Cardiac septum (tissue), 1 donor: Measurements from ENCODE around the gene CENPV. TPM values are rescaled to one million over a fixed set of nuclear protein-coding genes. Genes with fewer than 3 reads are reported as not detected.

Experiments
- DNase-seq: peaks from one replicate; pipeline ENCODE4 v3.0.0-alpha.2; 2020; ENCODE audit warnings: low spot score
- intact Hi-C: fragments of 100-400 bp; cut with DNase I; formaldehyde crosslinking; loops from one replicate; pipeline ENCODE4 v1.14.0; 2022
- total RNA-seq: library from RNA; stranded (reverse); fragmentation: NEBNext Ultra II Directional; extraction: Animal tissue kit (Norgen Biotek cat#: 25700); gene quantifications from one replicate; pipeline ENCODE4 v1.2.1, GENCODE V29; 2021
- donor health status: DM: no; HTN: no; CAD: no.

The CENPV gene
- total RNA-seq, 1 donor from 2014 or later: 2.9 TPM

DNA sequence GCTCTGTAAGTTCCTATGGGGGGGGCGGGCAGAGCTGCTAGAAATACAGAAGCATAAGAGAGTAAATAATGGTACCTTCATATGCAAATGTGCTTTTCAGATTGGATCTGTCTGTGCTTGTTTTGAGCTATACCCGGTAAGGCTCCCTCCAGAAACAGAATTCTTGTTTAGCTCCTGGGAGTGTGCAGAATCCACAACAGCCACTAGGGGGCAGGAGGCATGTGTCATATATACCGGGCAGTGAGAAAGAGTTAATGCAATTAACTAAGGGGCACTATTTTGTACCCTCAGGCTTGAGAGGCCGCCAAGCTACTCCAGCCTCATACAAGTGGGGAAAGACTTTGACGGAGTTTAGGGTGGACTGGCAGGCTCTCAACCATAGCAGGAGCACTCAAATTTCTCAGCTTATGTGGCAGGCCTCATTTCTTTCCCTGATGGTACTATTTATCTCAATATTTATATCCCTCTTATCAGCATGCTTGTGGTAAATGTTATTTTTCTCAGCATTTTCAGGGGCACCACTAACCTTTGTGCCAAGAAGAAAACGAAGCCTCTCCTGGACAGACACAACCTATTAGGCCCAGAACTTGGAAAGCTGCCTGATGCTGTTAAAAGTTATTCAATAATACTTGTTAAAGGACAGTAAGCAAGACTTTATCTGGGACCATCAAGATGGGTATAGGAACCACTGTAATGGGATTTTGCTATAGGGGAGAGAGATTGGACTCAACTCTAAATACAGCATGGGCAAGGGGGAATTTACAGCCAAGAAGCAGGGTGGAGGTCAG, 10.7 kb upstream of the CENPV start:
- intact Hi-C loops: loop anchor here (5.0 kb wide), 1 partner anchor 158 kb away; no protein-coding TSS in a partner anchor

DNA sequence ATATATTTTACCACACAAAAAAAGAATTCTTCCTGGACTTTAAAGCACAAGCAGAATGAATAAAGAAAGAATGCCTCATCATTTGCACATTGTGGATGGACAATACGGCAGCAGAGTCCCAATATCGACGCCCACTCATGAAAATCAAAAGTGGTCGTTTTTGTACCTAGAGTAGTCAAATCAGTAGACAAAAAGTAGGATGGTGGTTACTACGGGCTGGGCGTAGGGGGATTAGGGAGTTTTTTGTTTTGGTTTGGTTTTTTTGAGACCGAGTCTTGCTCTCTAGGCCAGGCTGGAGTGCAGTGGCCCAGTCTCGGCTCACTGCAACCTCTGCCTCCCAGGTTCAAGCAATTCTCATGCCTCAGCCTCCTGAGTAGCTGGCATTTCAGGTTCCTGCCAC, 8.6 kb upstream of the CENPV start:
- DNase-seq: no peak
- intact Hi-C loops: loop anchor here (5.0 kb wide), 1 partner anchor 160 kb away; no protein-coding TSS in a partner anchor

More for the DNA sequence above, 10.7 kb upstream of the CENPV start:
- DNase-seq: peak; percentile 78

DNA sequence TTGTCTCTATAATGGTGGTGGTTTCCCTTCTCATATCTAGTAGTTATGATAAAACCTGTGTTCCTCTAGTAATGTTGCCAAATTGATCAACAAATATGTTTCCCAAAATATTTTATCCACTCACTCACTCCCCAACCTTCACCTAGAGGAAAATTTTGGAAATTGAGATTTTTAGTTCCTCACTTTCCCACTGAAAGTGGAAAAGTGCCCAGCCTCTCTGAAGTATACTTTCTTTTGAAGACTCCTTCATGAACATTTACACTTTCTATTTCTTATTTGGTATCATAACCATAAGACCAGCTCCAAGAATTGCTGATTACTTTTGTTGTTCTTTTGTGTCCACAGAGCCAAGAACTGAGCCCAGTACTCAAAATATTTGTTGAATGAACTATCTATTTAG, 5.1 kb upstream of the CENPV start:
- DNase-seq: no peak
- intact Hi-C loops: no loop called here

DNA sequence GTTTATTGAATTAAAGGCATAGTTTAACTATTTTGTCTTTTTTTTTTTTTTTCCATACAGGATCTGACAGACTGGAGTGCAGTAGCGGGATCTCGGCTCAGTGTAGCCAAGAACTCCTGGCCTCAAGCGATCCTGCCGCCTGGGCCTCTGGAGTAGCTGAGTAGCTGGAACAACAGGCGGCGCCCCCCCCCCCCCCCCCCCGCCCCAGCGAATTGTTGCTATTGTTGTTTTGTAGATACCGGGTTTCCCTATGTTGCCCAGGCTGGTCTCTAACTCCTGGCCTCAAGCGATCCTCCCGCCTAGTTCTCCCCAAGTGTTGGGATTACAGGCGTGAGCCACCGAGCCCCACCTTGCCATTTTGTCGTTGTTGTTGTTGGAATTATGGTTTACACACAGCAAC, 1.3 kb upstream of the CENPV start:
- DNase-seq: peak; percentile 22
- intact Hi-C loops: no loop called here

DNA sequence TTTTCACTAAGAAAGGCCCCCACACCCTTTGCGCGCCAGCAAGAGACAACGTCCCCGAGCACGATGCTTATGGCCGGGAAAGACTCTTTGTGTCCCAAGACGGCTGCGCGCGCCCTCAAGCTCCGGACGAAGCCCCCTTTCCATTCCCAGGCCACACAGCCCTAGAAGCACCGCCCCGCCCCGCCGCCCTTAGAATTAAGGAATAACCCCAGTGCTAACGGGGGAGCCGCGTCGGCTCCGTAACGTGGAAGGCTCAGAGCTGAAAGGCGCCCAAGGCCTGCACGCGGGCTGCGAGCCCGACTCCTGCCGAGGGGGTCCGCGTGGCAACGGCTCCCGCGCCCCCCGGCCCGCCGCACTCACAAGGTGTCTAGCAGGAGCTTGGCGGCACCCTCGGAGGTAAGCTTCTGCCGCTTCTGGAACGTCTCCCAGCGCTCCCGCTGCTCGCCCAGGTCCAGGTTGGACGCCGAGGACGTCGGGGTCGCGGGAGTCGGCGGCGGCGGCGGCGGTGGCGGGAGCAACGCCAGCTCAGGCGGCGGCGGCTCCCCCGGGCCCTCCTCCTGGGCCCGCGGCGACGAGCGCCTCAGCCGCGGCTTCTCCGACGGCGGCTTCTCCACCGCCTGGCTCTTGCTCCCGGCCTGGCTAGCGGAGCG, 477 bp downstream of the CENPV start:
- intact Hi-C loops: no loop called here
- peak; percentile 77 for DNase-seq

DNA sequence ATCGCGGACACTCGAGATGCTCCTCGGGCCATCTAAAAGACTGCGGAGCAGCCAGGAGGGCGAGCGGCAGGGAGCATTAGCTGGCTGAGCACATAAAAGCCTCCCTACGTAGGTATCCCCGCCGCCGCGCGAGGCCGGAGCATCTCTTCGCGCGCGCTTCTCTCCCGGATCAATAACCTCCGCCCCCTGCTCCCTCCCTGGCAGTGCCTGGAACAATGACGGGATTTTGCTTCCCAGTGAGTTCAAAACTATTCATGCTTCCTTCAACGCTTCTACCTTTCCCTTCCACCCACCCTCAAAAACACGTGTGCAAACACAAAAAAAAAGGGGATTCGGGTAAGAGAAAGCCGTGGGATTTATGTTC, 984 bp downstream of the CENPV start:
- peak; percentile 54 for DNase-seq
- intact Hi-C loops: no loop called here

DNA sequence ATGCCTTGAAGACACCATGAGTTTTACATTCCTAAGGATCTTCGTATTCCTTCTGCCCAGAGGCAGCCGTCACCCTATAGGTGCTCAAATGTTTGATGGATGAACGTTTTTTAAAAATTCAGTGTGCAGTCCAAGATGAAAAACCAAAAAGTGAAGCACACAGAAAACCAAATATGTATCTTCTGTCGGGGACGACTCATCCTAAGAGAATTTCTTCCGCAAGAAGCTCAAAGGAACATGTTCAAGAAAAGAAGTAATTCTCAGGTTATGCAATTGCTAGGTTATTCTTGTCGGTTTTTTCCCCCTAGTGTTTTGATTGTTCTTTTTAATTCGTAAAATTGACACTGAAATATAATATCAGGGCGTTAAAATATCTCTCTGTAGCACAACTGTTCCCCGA, 1.4 kb downstream of the CENPV start:
- no peak for DNase-seq
- intact Hi-C loops: no loop called here

DNA sequence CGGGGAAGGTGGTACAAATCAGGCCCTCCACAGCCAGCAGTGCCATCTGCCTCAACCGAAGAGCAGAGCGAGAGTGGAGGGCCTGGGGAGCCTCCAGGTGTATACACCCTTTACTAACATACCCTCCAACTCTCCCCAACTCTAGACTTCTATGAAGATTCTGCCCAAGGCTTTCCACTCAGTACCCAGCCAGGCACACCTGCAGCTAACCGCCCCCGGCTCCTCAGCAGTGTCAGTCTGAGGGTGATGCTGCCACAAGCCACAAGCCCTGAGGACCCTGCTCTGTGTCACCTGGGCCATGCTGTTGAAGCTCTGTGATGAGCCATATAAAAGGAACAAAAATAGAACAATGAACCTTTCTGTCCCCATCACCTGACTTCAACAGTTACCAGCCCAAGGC, 3.8 kb downstream of the CENPV start:
- DNase-seq: no peak
- intact Hi-C loops: no loop called here

DNA sequence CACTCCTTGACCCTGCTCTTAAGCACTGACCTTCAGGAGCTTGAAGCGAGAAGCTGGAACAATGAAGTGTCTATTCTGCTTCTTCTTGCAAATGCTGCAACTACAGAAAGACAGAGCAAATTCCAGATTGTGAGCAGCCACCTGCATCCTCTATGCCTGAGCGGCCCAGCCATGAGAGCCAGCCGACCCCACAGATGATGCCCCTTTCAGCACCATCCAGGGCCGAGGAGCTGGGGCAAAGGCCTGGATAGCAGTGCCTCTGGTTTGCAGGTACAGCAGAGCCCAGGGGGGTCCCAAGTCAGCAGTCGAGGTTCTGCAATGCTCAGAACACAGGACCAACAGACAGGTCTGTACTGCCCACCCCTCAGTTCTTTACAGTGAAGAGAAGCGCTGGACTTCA, 4.7 kb downstream of the CENPV start:
- intact Hi-C loops: no loop called here
- no peak for DNase-seq

DNA sequence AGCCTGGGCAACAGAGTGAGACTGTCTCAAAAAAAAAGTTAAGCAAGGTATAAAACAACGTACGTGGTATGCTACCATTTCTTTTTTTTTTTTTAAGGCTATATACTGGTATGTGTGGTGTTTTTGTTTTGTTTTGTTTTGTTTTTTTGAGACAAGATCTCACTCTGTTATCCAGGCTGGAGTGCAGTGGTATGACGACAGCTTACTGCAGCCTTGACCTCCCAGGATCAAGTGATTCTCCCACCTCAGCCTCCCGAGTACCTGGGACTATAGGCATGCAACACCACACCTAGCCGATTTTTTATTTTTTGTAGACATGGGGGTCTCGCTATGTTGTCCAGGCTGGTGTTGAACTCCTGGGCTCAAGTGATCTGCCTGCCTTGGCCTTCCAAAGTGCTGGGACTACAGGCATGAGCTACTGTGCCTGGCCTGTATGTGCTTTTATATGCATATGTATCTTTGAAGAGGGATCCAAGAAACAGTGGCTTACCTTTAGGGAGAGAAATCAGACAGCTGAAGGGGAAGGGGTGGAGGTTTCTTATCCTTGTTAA, 6.5 kb downstream of the CENPV start:
- intact Hi-C loops: no loop called here
- no peak for DNase-seq

DNA sequence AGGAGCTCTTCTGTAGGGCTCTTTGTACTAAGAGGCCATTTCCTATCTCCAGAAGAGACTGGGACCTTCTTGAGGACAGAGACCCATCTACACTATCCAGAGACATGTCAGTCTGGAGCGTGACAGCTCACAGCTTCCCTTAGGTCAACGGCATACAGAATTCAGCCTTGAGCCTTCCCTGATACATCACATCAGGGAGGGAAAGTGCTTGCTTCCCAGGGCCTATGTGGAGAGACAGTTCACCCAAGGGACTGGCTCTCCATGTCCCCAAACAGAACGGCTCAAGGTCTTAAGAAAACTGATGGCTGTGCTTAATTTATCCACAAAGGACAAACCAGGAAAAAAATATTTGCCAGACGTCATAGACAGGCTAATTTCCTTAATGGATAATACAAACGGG, 7.7 kb downstream of the CENPV start:
- no peak for DNase-seq
- intact Hi-C loops: no loop called here

DNA sequence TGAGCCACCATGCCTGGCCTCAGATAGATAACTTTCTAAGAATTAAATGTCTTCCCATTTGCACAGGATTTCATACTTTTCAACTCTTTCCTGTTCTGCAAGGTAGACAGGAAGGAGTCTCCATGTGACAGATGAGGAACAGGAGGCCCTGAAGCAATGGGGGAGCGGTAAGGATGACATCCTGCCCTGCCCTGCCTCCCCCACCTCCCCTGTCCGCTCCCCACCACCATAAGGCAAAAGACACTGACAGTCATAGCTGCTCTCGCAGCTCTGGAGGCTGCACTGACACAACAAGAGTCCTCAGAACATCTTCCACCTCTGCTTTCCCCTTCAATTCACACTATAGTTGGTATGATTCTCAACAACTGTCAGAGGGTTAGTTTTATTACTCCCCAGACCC, 9.7 kb downstream of the CENPV start:
- intact Hi-C loops: no loop called here
- no peak for DNase-seq

DNA sequence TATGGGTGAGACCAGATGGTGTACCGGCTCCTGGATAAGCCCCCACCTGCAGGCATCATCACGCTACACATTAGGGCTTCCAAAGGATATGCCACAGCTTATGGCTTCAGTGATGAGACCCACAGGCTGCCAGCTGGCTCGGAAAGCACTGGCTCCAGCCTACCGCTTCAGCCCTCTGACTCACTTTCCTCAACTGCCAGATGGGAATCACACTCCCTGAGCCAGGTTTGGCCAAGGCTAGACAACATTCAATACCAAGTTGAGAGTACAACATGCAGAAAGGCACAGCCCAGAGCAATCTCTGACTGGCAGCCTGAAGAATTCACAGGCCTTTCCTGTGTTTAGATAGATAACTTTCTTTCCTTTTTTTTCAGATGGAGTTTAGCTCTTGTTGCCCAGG, 10.3 kb downstream of the CENPV start:
- DNase-seq: no peak
- intact Hi-C loops: no loop called here

DNA sequence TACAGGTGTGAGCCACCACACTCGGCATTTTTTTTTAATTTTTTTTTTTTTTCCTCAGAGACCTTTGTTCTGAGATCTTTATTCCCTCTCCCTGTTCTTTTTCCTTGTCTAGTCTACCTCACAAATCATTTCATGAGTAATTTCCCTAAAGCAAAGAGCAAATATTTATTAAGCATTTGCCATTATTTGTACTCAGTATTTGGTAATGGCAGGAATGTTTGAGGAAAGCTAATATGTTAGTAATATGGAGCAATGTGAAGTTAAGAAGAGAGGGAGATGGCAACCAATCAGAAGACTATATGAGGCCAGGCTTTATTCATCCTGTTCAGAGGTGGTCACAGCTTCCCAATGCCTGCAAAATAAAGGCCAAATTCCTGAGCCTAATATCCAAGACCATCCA, 13.3 kb downstream of the CENPV start:
- intact Hi-C loops: no loop called here
- no peak for DNase-seq

DNA sequence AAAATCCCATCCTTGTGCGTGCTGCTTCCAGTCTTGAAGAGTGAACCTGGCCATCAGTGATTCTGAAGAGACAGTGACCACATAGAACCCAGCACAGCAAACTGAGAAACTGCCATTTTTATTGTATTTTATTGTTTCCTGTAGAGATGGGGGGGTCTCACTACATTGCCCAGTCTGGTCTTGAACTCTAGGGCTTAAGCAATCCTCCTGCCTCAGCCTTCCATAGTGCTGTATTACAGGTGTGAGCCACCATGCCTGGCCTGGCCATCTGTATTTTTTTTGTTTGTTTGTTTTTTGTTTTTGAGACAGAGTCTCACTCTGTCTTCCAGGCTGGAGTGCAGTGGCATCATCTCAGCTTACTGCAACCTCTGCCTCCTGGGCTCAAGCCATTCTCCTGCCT, 13.9 kb downstream of the CENPV start:
- intact Hi-C loops: no loop called here
- no peak for DNase-seq

DNA sequence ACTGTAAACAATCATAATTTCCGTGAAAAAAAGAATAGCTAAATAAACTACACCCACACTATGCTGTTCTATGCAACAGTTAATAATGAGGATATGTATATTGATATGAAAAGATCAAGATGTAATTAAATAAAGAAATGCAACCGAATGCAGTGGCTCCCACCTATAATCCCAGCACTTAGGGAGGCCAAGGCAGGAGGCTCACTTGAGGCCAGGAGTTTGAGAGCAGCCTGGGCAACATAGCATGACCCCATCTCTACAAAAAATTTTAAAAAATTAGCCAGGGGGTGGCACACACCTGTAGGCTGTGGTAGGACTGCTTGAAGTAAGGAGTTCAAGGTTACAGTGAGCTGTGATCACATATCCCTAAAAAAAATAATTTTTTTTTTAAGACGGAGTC, 14.9 kb downstream of the CENPV start:
- DNase-seq: no peak
- intact Hi-C loops: no loop called here

DNA sequence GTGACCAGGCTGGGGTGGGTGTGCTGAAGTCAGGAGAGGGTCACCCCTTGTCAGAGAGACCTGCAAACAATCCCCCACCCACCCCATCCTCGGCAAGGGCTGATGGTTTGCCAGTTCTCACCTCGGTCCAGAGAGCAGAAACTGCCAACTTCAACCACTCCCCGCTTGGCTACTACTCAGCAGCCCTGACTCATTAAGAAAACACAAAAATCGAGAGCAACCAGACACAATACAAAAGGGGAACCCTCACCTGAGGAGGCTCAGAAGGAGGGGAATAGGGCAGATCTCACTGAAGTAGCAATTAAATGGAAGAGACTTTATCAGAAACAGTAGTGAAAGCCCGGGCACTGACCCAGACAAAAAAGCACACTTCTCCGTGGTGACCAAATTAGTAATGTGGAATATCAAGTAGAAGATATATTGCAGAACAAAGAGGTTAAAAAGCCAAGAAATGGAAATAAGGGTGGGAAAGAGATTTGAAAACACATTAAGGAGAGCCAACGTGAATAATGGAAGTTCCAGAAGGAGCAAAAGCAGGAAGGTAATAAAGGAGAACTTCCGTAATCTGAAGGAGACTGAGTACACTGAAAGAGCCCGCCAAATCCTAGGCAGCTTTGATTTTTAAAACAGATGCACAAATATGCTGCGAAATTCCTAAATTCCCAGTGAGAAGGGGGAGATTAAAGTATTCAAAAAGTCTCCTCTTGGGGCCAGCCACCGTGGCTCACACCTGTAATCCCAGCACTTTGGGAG, 23.6 kb downstream of the CENPV start:
- DNase-seq: no peak
- intact Hi-C loops: no loop called here

DNA sequence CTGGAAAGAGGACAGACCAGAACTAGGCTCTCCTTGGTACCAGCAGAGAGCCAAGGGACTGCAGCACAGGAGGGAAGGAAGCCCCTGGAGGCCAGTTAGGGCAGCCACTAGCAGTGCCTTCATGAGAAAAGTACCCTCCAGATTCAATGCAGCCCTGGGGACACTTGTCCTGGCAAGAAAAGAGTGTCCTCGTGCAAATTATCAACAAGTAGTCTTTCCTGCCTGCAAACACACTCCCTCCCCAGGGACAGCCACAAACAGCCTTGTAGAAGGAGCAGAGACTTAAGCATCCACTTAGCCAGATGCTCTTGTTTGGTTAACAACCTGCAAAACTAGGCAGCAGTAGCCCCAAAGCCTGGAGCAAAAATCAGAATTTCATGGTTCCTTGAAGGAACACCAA, 24.3 kb downstream of the CENPV start:
- intact Hi-C loops: no loop called here

DNA sequence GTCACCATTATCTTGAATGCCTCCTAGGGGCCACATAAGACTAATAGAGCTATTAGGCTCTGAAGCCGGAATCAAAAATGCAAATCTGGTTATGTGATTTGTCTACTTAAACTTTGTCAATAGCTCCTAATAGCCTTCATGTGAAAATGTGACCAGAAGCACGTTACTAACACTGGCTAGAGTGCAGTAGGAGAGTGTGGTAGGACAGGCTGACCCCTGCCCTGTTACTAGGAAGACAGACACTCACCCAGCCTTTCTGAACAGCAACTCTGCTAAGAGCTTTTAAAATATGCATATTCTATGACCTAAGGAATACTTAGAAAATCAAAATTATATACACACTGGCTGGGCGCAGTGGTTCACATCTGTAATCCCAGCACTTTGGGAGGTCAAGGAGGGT, 26.3 kb downstream of the CENPV start:
- no peak for DNase-seq
- intact Hi-C loops: no loop called here

More for the DNA sequence above, 24.3 kb downstream of the CENPV start:
- no peak for DNase-seq

DNA sequence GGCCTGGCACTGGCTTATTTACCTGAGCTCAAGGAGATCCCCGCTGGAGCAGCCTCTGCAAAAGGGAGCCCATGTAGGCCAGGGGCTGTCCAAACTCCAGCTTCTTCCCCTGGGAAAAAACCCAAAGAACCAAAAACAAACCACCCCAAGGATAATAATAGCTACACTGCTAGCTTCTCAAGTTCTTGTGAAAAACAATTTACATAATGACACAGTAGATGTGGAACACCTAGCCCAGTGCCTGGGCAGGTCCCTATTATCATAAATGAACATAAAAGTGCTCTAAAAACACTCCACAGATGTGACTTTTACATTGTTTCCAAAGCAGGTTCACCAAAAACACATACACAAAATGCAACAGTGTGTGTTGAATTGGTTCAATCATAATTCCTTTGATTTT, 27.3 kb downstream of the CENPV start:
- intact Hi-C loops: no loop called here
- DNase-seq: no peak
